ENCODE results near the gene ZFPM1.

- TF ChIP-seq CTCF (IDR thresholded peaks at IDR 0.05; ENCODE audit: low read depth, low read length) (no peak), EZH2phosphoT487 (IDR thresholded peaks at IDR 0.05; ENCODE audit: low read depth) (no peak)
Measured at GRCh38 chr16:88548131-88548874, 95.2 kb downstream of the ZFPM1 start.

Data from OCI-LY3 (cell line).